HepG2 (cell line): ENCODE measurements around the gene STXBP2. TPM values are rescaled to one million over a fixed set of nuclear protein-coding genes. Genes with fewer than 3 reads are reported as not detected.

Source experiments
- ATAC-seq: fragments of 200-7000 bp; cut with Tn5 transposase; 3 replicates; pipeline ENCODE4 v1.9.1; 2020; ENCODE audit warnings: mild to moderate bottlenecking, moderate library complexity
- BruUV-seq: library from RNA; stranded (reverse); fragments of 400-500 nt; replicated peaks from 2 replicates; lab custom pipeline; 2021; lab: Mats Ljungman, UMichigan
- CTCF ChIA-PET: fragments of 300-600 bp; formaldehyde crosslinking; extraction: SDS; loops from one replicate; lab custom pipeline; 2021; ENCODE audit warnings: low total read pairs, inconsistent platforms, low intra/inter-chr PET ratio; lab: Yijun Ruan, JAX
- POLR2A ChIA-PET: fragments of 350-600 bp; sonication (Branson Sonifier 250); formaldehyde crosslinking; loops from one replicate; lab custom pipeline; 2020; ENCODE audit warnings: antibody characterized with exemption, inconsistent platforms; lab: Yijun Ruan, JAX
- DNase-seq: peaks from one replicate; pipeline ENCODE4 v3.0.0-alpha.2; 2015; ENCODE audit warnings: low spot score
- FAIRE-seq: peaks from 3 replicates; lab custom pipeline; 2011; peaks lifted over from hg19 to GRCh38; lab: Jason Lieb, UNC
- H2AFZ ChIP-seq: one replicate; pipeline ENCODE4 v1.6.1; 2011; ENCODE audit warnings: low read length, inconsistent platforms
- H3K27ac ChIP-seq: fragments of 300-600 bp; 3 replicates; pipeline ENCODE4 v1.8.0; 2011; ENCODE audit warnings: mixed run types, mild to moderate bottlenecking, mixed read lengths, low read length, inconsistent platforms; ENCODE audit not compliant: insufficient read depth; ENCODE audit errors: extremely low read length
- H3K27me3 ChIP-seq, 2 experiments: fragments of 200-600 bp in 1 of 2; 2 replicates in 1 of 2; 3 replicates in 1 of 2; pipeline versions ENCODE4 v1.6.0 to v1.8.0; 2011; ENCODE audit warnings: low read length in 2 of 2, mild to moderate bottlenecking in 2 of 2, moderate library complexity in 2 of 2, inconsistent platforms in 1 of 2; ENCODE audit not compliant: insufficient read depth in 2 of 2, control insufficient read depth in 1 of 2
- H3K36me3 ChIP-seq, 2 experiments: fragments of 200-600 bp in 1 of 2; replicated peaks in 1 of 2; 2 replicates in 1 of 2; 3 replicates in 1 of 2; pipeline versions ENCODE4 v1.5.1 to v1.8.0; 2011; ENCODE audit warnings: low read length in 2 of 2, inconsistent platforms in 1 of 2; ENCODE audit not compliant: insufficient read depth in 2 of 2, control insufficient read depth in 1 of 2
- H3K4me1 ChIP-seq: 2 replicates; pipeline ENCODE4 v1.5.1; 2012; ENCODE audit warnings: low read length, inconsistent platforms; ENCODE audit not compliant: insufficient read depth
- H3K4me2 ChIP-seq: 2 replicates; pipeline ENCODE4 v1.6.0; 2011; ENCODE audit warnings: low read depth, low read length, inconsistent platforms
- H3K4me3 ChIP-seq, 3 experiments: fragments of 200-600 bp in 1 of 3; sonication (generic), shearing (Covaris generic) in 1 of 3; replicated peaks in 1 of 3; 2 replicates each; pipeline ENCODE4 v1.5.1; 2011 to 2016; ENCODE audit warnings: low read length in 3 of 3, inconsistent platforms in 2 of 3, low read depth in 2 of 3, mild to moderate bottlenecking in 2 of 3, control low read depth in 1 of 3, mixed read lengths in 1 of 3; ENCODE audit not compliant: insufficient read depth in 1 of 3
- H3K79me2 ChIP-seq: one replicate; pipeline ENCODE4 v1.6.1; 2011; ENCODE audit warnings: low read length, inconsistent platforms; ENCODE audit not compliant: insufficient read depth
- H3K9ac ChIP-seq: 2 replicates; pipeline ENCODE4 v1.6.0; 2011; ENCODE audit warnings: mild to moderate bottlenecking, low read depth, low read length, inconsistent platforms; ENCODE audit not compliant: insufficient read depth
- H3K9me3 ChIP-seq: 2 replicates; pipeline ENCODE4 v1.5.1; 2012; ENCODE audit warnings: mild to moderate bottlenecking, low read length
- H4K20me1 ChIP-seq: 2 replicates; pipeline ENCODE4 v1.6.0; 2011; ENCODE audit warnings: inconsistent platforms, mild to moderate bottlenecking, low read length, moderate library complexity; ENCODE audit not compliant: insufficient read depth
- BATF2 ChIP-seq: sonication (generic); formaldehyde crosslinking; IDR thresholded peaks from 2 replicates; pipeline ENCODE4 v1.8.0; 2022; ENCODE audit warnings: mild to moderate bottlenecking, missing genetic modification reagents, moderate library complexity
- CHCHD3 ChIP-seq: sonication (generic); formaldehyde crosslinking; IDR thresholded peaks from 2 replicates; pipeline ENCODE4 v1.8.0; 2022; ENCODE audit warnings: mild to moderate bottlenecking, missing genetic modification reagents, moderate library complexity
- ELF4 ChIP-seq: sonication (generic); formaldehyde crosslinking; IDR thresholded peaks from 2 replicates; pipeline ENCODE4 v1.5.0; 2020; ENCODE audit warnings: missing genetic modification reagents, mild to moderate bottlenecking, moderate library complexity, borderline replicate concordance
- FLYWCH1 ChIP-seq: sonication (generic); formaldehyde crosslinking; IDR thresholded peaks from 2 replicates; pipeline ENCODE4 v1.8.1; 2023; ENCODE audit warnings: mild to moderate bottlenecking, missing genetic modification reagents
- THYN1 ChIP-seq: sonication (generic); formaldehyde crosslinking; IDR thresholded peaks from 2 replicates; pipeline ENCODE4 v1.8.1; 2023; ENCODE audit warnings: low read depth, mild to moderate bottlenecking, moderate library complexity, missing genetic modification reagents, borderline replicate concordance
- ZNF597 ChIP-seq: sonication (generic); formaldehyde crosslinking; IDR thresholded peaks from 2 replicates; pipeline ENCODE4 v1.5.0; 2020; ENCODE audit warnings: missing genetic modification reagents
- ZNF713 ChIP-seq: sonication (generic); formaldehyde crosslinking; IDR thresholded peaks from 2 replicates; pipeline ENCODE4 v1.4.0; 2020; ENCODE audit warnings: mild to moderate bottlenecking, missing genetic modification reagents
- ZNF724P ChIP-seq: sonication (generic); formaldehyde crosslinking; IDR thresholded peaks from 2 replicates; pipeline ENCODE4 v1.8.0; 2022; ENCODE audit warnings: missing genetic modification reagents, borderline replicate concordance
- WGBS: methylation state at CpG from one replicate; pipeline ENCODE4 v1.1.6; 2017; ENCODE audit warnings: low lambda C conversion rate; 5-methylcytosine and 5-hydroxymethylcytosine counted together
- in situ Hi-C: cut with HindIII; loops from 2 replicates; pipeline ENCODE4 v1.10.0; 2017; ENCODE audit warnings: low pct_unique_long_range_greater_than_20kb; ENCODE audit not compliant: extremely low pct_ligation_motif_present
- intact Hi-C: fragments of 100-400 bp; cut with micrococcal nuclease; formaldehyde crosslinking; loops from one replicate; pipeline ENCODE4 v1.10.0; 2022; ENCODE audit not compliant: unreplicated experiment
- polyA plus RNA-seq, 8 experiments: library from polyadenylated mRNA; depleted of rRNA in 3 of 8; stranded (reverse) in 7 of 8; unstranded in 1 of 8; fragments of >200 nt; fragmentation: Illumina TruSeq in 4 of 8; extraction: Trizol in 4 of 8; gene quantifications; 2 replicates each; pipeline versions ENCODE4 v1.2.1 to v1.2.3, GENCODE V29; 2011 to 2016; ENCODE audit warnings: low read depth in 4 of 8, missing spikeins in 1 of 8, mixed read lengths in 1 of 8; ENCODE audit not compliant: insufficient read depth in 1 of 8
- total RNA-seq, 5 experiments: library from RNA; depleted of rRNA; stranded (reverse); fragments of >200 nt; fragmentation: Illumina TruSeq; extraction: Trizol; gene quantifications; 2 replicates each; pipeline ENCODE4 v1.2.3, GENCODE V29; 2016; ENCODE audit warnings: low read depth in 1 of 5
- TF ChIP-seq, protein P1 (sequence below): sonication (generic); formaldehyde crosslinking; IDR thresholded peaks from 2 replicates; pipeline ENCODE4 v1.4.0; 2020; ENCODE audit warnings: mild to moderate bottlenecking, missing genetic modification reagents
- TF ChIP-seq, protein P2 (sequence below): sonication (generic); formaldehyde crosslinking; IDR thresholded peaks from 2 replicates; pipeline ENCODE4 v1.4.0; 2020; ENCODE audit warnings: missing genetic modification reagents, mild to moderate bottlenecking, borderline replicate concordance
- TF ChIP-seq, protein P3 (sequence below): sonication (generic); formaldehyde crosslinking; IDR thresholded peaks from 2 replicates; pipeline ENCODE4 v1.8.0; 2022; ENCODE audit warnings: mild to moderate bottlenecking, missing genetic modification reagents
- TF ChIP-seq, protein P4 (sequence below): sonication (generic); formaldehyde crosslinking; IDR thresholded peaks from 2 replicates; pipeline ENCODE4 v1.4.0; 2020; ENCODE audit warnings: missing genetic modification reagents

Gene STXBP2
- total and polyA plus RNA-seq, 2 of the 13 experiments (the other 11 are each of a cell fraction or from before 2014, with no cell fraction given), result 22.8 to 40.1 TPM

DNA sequence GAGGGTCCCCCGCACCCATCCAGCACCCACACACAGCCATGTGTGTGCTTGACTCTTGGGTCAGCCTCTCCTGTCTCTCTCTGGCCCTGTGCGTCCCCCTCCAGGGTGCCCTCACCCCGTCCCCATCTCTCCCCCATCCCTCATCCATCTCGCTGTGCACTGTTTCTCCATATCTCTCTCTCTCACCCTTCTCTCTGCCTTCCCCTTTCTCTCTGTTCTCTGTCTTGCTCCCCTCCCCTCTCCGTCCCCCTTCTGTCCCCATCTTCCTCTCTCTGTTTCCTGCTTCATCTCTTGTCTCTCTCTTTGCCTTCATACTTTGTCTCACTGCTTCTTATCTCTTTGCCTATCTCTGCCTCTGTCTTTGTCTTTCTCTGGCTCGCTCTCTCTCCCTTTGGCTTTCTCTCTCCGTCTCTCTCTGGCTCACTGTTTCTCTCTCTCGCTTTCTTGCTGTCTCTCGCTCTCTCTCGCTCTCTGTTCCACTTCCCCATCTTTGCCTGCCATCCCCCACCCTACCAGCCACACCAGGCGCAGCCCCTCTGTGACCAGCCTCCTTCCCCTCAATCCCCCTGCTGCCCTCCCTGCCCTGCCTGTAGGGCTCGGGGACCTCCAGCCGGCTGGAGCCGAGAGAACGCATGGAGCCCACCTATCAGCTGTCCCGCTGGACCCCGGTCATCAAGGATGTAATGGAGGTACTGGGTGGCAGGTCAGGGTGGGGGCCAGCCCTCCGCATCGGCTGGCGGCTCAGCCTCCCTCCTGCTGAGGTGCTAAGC is 8.9 kb downstream of the STXBP2 start:
- no peaks in the 10 kb centered on the region for H4K20me1 ChIP-seq
- no peak overlapping the region for H2AFZ ChIP-seq
- intact Hi-C loops (no loop called here), in situ Hi-C loops (no loop called here)
- no peak overlapping the region for H3K4me2 ChIP-seq
- DNase-seq (no peak), ATAC-seq (no peak), FAIRE-seq (no peak)
- BruUV-seq, result no TSS peak
- WGBS, result 94% methylated on average over 15 of the region's 20 CpGs
- CTCF ChIA-PET, result no interaction called here
- H3K9ac ChIP-seq, result no peak overlapping the region
- H3K4me1 ChIP-seq, result no peaks in the 10 kb centered on the region
- POLR2A ChIA-PET, result no interaction called here
- no peak overlapping the region for H3K27ac ChIP-seq
- no peak overlapping the region for H3K4me3 ChIP-seq
- H3K36me3 ChIP-seq, result no peaks in the 10 kb centered on the region
- H3K79me2 ChIP-seq, result no peaks in the 10 kb centered on the region
- TF ChIP-seq THYN1 (CRISPR knock-in tag) (no peak), ZNF724P (CRISPR knock-in tag) (no peak), ELF4 (CRISPR knock-in tag) (no peak), ZNF713 (CRISPR knock-in tag) (no peak), BATF2 (CRISPR knock-in tag) (no peak), ZNF597 (no peak), CHCHD3 (CRISPR knock-in tag) (no peak), FLYWCH1 (no peak)
- TF ChIP-seq, protein P1, sequence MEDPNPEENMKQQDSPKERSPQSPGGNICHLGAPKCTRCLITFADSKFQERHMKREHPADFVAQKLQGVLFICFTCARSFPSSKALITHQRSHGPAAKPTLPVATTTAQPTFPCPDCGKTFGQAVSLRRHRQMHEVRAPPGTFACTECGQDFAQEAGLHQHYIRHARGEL (CRISPR knock-in tag), result no peak
- TF ChIP-seq, protein P2, sequence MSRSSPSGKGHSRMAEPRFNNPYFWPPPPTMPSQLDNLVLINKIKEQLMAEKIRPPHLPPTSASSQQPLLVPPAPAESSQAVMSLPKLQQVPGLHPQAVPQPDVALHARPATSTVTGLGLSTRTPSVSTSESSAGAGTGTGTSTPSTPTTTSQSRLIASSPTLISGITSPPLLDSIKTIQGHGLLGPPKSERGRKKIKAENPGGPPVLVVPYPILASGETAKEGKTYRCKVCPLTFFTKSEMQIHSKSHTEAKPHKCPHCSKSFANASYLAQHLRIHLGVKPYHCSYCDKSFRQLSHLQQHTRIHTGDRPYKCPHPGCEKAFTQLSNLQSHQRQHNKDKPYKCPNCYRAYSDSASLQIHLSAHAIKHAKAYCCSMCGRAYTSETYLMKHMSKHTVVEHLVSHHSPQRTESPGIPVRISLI (CRISPR knock-in tag), result no peak
- TF ChIP-seq, protein P3, sequence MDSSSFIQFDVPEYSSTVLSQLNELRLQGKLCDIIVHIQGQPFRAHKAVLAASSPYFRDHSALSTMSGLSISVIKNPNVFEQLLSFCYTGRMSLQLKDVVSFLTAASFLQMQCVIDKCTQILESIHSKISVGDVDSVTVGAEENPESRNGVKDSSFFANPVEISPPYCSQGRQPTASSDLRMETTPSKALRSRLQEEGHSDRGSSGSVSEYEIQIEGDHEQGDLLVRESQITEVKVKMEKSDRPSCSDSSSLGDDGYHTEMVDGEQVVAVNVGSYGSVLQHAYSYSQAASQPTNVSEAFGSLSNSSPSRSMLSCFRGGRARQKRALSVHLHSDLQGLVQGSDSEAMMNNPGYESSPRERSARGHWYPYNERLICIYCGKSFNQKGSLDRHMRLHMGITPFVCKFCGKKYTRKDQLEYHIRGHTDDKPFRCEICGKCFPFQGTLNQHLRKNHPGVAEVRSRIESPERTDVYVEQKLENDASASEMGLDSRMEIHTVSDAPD (CRISPR knock-in tag), result no peak
- TF ChIP-seq, protein P4, sequence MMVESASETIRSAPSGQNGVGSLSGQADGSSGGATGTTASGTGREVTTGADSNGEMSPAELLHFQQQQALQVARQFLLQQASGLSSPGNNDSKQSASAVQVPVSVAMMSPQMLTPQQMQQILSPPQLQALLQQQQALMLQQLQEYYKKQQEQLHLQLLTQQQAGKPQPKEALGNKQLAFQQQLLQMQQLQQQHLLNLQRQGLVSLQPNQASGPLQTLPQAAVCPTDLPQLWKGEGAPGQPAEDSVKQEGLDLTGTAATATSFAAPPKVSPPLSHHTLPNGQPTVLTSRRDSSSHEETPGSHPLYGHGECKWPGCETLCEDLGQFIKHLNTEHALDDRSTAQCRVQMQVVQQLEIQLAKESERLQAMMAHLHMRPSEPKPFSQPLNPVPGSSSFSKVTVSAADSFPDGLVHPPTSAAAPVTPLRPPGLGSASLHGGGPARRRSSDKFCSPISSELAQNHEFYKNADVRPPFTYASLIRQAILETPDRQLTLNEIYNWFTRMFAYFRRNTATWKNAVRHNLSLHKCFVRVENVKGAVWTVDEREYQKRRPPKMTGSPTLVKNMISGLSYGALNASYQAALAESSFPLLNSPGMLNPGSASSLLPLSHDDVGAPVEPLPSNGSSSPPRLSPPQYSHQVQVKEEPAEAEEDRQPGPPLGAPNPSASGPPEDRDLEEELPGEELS (CRISPR knock-in tag), result no peak
- H3K9me3 ChIP-seq, result no peaks in the 10 kb centered on the region
- no peaks in the 10 kb centered on the region for H3K27me3 ChIP-seq
